ENCODE measurements around the gene SLC16A12.

GRCh38 chr10:89537364-89537763, 2.0 kb upstream of the SLC16A12 start:
- no peak for TF ChIP-seq CTCF (IDR thresholded peaks at IDR 0.05)
- no peak for TF ChIP-seq POLR2A (IDR thresholded peaks at IDR 0.05)
